Mesothelial cell of epicardium (in vitro differentiated cells): ENCODE results near the gene TRIM14. TPM values are rescaled to one million over a fixed set of nuclear protein-coding genes. Genes with fewer than 3 reads are reported as not detected.

Source experiments
- DNase-seq, 2 experiments: peaks; one replicate each; pipeline ENCODE4 v3.0.0; 2021; ENCODE audit warnings: low spot score in 2 of 2; ENCODE audit not compliant: unreplicated experiment in 2 of 2
- H3K27ac Mint-ChIP-seq: 2 replicates; pipeline ENCODE4 v1.8.0; 2021; ENCODE audit warnings: mixed read lengths
- H3K27me3 Mint-ChIP-seq: 2 replicates; pipeline ENCODE4 v1.8.0; 2021; ENCODE audit warnings: low read depth, mixed read lengths
- H3K36me3 Mint-ChIP-seq: 2 replicates; pipeline ENCODE4 v1.8.0; 2021; ENCODE audit warnings: mixed read lengths
- H3K4me1 Mint-ChIP-seq: 2 replicates; pipeline ENCODE4 v1.8.0; 2021; ENCODE audit warnings: mixed read lengths
- H3K4me3 Mint-ChIP-seq: 2 replicates; pipeline ENCODE4 v1.8.0; 2021; ENCODE audit warnings: mild to moderate bottlenecking, moderate library complexity, mixed read lengths
- H3K9me3 Mint-ChIP-seq: 2 replicates; pipeline ENCODE4 v1.8.0; 2021; ENCODE audit warnings: mixed read lengths
- CTCF ChIP-seq: fragments of 200-600 bp; sonication (generic); IDR thresholded peaks from one replicate; pipeline ENCODE4 v1.5.0; 2021; ENCODE audit warnings: antibody characterized with exemption; ENCODE audit not compliant: unreplicated experiment
- total RNA-seq: library from RNA; stranded (reverse); gene quantifications from 3 replicates; pipeline ENCODE4 v1.2.1, GENCODE V29; 2021

TRIM14 gene
- total RNA-seq, 1 donor from 2014 or later = 10.1 TPM

GRCh38 chr9:98083566-98084183 is 35.3 kb downstream of the TRIM14 start:
- no peak overlapping the region for H3K4me3 Mint-ChIP-seq
- H3K27me3 Mint-ChIP-seq = no peaks in the 10 kb centered on the region
- no peak for DNase-seq
- no peak overlapping the region for H3K27ac Mint-ChIP-seq
- no peaks in the 10 kb centered on the region for H3K9me3 Mint-ChIP-seq
- H3K36me3 Mint-ChIP-seq = peaks cover 17% of the 10 kb centered on the region
- no peak for TF ChIP-seq CTCF
- H3K4me1 Mint-ChIP-seq = peaks cover 3% of the 10 kb centered on the region

- Mint-ChIP-seq H3K4me3 (no peak overlapping the region), H3K9me3 (no peaks in the 10 kb centered on the region), H3K4me1 (peaks cover 3% of the 10 kb centered on the region), H3K27me3 (no peaks in the 10 kb centered on the region), H3K36me3 (peaks cover 19% of the 10 kb centered on the region), H3K27ac (no peak overlapping the region)
- no peak for DNase-seq
- no peak for TF ChIP-seq CTCF
Observed at GRCh38 chr9:98083061-98083501, 35.9 kb downstream of the TRIM14 start.

- Mint-ChIP-seq H3K4me1 (peaks cover 2% of the 10 kb centered on the region), H3K9me3 (no peaks in the 10 kb centered on the region), H3K27ac (no peak overlapping the region), H3K36me3 (peaks cover 24% of the 10 kb centered on the region), H3K27me3 (no peaks in the 10 kb centered on the region), H3K4me3 (no peak overlapping the region)
- no peak for TF ChIP-seq CTCF
- DNase-seq = no peak
Observed at GRCh38 chr9:98081477-98082219, 37.4 kb downstream of the TRIM14 start.

- no peak overlapping the region for H3K27ac Mint-ChIP-seq
Observed at GRCh38 chr9:98080780-98081179, 38.2 kb downstream of the TRIM14 start.

GRCh38 chr9:98080326-98080725 is 38.7 kb downstream of the TRIM14 start:
- no peak overlapping the region for H3K4me3 Mint-ChIP-seq
- no peaks in the 10 kb centered on the region for H3K4me1 Mint-ChIP-seq
- no peak for TF ChIP-seq CTCF
- peaks cover 21% of the 10 kb centered on the region for H3K36me3 Mint-ChIP-seq
- no peak for DNase-seq
- no peaks in the 10 kb centered on the region for H3K9me3 Mint-ChIP-seq
- no peak overlapping the region for H3K27ac Mint-ChIP-seq
- no peaks in the 10 kb centered on the region for H3K27me3 Mint-ChIP-seq

More at GRCh38 chr9:98080780-98081179, 38.2 kb downstream of the TRIM14 start:
- Mint-ChIP-seq H3K9me3 (no peaks in the 10 kb centered on the region), H3K4me1 (no peaks in the 10 kb centered on the region), H3K27me3 (no peaks in the 10 kb centered on the region), H3K4me3 (no peak overlapping the region), H3K36me3 (peaks cover 21% of the 10 kb centered on the region)
- DNase-seq = no peak
- no peak for TF ChIP-seq CTCF
